NCI-H526 (cell line): ENCODE measurements around the gene DYDC2.
"Not testable (repeated sequence)": the region's sequence is repeated elsewhere in the genome, so short reads cannot be mapped to it uniquely, and the experiment has no call there.

Experiments
- DNase-seq, 2 experiments: peaks; one replicate each; lab custom pipeline; 2025; lab: John Stamatoyannopoulos, UW

The DYDC2 gene

GRCh38 chr10:80413271-80413996 is 56.9 kb downstream of the DYDC2 start:
- DNase-seq = peak in 1 of 2 experiments; percentile 8

DNA sequence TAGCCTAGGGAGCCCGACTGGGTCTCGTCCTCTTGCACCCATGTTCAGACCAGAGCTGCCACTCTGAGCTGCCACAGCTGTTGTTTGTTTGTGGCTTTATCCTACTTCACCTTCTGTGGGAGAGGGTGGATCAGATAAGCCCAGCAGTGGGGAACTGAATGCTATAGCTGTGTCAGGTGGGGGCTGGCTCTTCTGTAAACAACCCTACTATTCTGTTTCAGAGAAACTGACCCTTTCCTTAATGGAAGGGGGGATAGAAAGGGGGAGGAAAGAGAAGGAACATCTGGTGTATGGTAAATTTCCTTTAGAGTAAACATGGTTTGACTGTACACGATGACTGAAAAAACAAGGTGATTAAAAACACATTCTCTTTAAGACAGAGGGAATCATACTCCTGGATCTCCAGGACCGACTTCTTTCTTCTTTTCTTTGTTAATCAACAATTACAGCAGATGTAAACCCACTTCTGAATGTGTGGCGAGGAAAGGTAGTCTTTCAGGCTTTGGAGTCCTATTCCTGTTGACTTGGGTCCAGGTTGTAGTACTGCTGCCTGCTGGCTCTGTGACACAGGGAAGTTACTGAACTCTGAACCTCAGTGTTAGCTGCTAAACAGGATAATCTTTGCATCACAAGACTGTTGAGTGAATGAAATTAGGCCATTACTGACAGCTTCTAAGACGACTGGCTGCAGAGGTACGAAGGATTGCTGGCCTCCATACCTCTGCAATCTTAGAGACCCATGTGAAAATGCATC is 57.7 kb downstream of the DYDC2 start:
- peak in 1 of 2 experiments; percentile 35 for DNase-seq

DNA sequence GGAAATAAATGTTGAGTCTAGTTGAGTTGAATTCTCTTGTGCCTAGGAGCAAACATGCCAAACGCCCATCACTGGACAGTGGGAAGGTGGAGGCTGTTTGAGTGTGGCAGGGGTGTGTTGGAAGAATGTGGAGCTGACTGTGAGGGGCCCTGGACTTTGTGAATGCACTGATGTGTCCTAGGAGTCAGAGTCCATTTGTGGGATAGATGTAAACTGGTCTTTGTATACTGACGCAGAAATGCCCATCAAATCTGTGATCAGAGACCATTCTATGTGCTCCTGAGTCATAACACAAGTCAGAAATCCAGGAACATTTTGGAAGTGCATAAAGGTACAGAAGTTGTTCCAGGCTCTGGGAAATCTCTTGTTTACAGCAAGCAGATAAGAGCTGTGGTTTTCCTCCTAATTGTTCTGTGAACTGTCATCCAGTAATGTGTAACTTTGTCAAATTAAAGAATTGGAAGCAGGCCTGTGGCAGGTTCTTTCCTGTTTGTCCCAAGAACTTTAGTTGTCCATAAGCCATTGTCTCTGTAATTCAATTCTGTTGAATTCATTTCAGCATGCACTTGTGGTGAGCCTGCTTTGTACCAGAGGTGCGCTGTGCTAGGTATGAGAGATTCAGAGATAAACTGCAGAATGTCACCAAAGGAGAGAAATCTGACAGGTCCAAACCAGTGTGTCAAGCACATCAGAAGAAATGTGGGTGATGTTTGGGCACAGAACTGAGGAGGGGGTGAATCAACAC is 59.3 kb downstream of the DYDC2 start:
- no peak for DNase-seq

DNA sequence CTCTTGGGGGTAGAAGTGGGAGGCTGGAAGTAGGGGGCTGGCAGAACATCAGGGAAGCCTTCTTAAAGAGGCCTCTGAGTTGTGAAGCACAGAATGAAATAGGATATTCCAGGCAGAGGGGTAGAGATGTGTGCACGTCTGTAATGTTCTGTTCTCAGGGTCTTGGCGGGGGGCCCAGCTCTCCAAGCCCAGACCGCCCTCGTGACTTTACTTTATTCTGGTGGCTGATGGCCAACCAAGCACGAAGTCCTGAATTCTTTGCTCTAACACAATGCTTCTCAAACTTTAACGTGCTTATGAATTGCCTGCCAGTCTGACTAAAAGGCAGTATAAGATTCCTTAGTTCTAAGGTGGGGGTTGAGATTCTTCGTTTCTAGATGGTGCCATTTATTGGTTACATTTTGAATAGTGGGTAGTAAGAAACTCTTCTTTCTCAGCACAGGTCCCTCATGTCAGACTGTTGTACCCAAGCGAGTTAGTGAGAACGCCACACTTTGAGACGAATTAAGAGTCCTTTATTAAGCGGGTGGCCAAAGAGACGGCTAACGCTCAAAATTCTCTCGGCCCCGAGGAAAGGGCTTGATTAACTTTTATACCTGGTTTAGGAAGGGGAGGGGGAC is 60.0 kb downstream of the DYDC2 start:
- no peak for DNase-seq

DNA sequence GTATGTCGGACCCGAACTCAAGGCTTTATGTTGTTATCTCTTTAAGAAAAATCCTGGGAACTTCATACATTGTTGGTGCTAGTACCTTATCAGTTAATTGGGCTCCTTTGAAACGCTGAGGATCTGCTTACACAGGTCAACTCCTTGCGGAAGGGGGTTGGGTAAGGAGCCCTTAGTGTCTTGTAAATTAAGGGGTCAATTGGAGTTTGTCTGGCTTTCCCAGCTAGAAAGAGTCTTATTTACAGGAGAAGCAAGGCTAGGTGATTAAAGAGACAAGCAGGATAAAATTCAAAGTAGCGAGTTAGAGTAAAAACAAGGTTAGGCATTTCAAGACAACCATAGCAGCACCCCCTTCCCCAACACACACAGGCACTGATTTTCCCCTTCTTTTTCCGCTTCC is 60.7 kb downstream of the DYDC2 start:
- not testable (repeated sequence) for DNase-seq
